ENCODE data around the gene PCDHGA12. TPM values are rescaled to one million over a fixed set of nuclear protein-coding genes. Genes with fewer than 3 reads are reported as not detected.
"Not testable (repeated sequence)": the region's sequence is repeated elsewhere in the genome, so short reads cannot be mapped to it uniquely, and the experiment has no call there.

The PCDHGA12 gene
- total RNA-seq, 3 donors from 2014 or later = 9.8 to 12.0 (median 11.1) TPM

- no peaks in the 10 kb centered on the region for H3K27me3 ChIP-seq
- H3K4me3 ChIP-seq = peak overlapping the region; percentile 29 to 59 (median 30)
- intact Hi-C loops (cut with DNase I; ENCODE audit: low total_unique reads) = no loop called here
- no peaks in the 10 kb centered on the region for H3K4me1 ChIP-seq
- H3K27ac ChIP-seq = no peak overlapping the region
- H3K36me3 ChIP-seq = no peaks in the 10 kb centered on the region
- peaks cover 73 to 99% of the 10 kb centered on the region in 2 donors for H3K9me3 ChIP-seq
- DNase-seq (ENCODE audit: low spot score in 2 of 2) = no peak
- TF ChIP-seq POLR2AphosphoS5 (IDR thresholded peaks at IDR 0.05) (no peak), POLR2A (IDR thresholded peaks at IDR 0.05) (no peak)
- TF ChIP-seq, protein P1, sequence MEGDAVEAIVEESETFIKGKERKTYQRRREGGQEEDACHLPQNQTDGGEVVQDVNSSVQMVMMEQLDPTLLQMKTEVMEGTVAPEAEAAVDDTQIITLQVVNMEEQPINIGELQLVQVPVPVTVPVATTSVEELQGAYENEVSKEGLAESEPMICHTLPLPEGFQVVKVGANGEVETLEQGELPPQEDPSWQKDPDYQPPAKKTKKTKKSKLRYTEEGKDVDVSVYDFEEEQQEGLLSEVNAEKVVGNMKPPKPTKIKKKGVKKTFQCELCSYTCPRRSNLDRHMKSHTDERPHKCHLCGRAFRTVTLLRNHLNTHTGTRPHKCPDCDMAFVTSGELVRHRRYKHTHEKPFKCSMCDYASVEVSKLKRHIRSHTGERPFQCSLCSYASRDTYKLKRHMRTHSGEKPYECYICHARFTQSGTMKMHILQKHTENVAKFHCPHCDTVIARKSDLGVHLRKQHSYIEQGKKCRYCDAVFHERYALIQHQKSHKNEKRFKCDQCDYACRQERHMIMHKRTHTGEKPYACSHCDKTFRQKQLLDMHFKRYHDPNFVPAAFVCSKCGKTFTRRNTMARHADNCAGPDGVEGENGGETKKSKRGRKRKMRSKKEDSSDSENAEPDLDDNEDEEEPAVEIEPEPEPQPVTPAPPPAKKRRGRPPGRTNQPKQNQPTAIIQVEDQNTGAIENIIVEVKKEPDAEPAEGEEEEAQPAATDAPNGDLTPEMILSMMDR (IDR thresholded peaks at IDR 0.05) = no peak
These were observed 16.7 kb upstream of the PCDHGA12 start for GRCh38 chr5:141413540-141414069.

- H3K4me1 ChIP-seq; H3K36me3 ChIP-seq; DNase-seq (ENCODE audit: low spot score in 2 of 2); H3K27ac ChIP-seq; intact Hi-C loops (cut with DNase I; ENCODE audit: low total_unique reads); H3K27me3 ChIP-seq: not testable (repeated sequence)
- Histone ChIP-seq H3K9me3 (peaks cover 73 to 99% of the 10 kb centered on the region in 2 donors), H3K4me3 (peak overlapping the region in 1 of 3 donors; percentile 31)
These were observed 15.6 kb upstream of the PCDHGA12 start for GRCh38 chr5:141414548-141415274.

- Histone ChIP-seq H3K4me3 (peak overlapping the region in 1 of 3 donors; percentile 12), H3K9me3 (peaks cover 72 to 99% of the 10 kb centered on the region in 2 donors)
- H3K36me3 ChIP-seq; H3K4me1 ChIP-seq; intact Hi-C loops (cut with DNase I; ENCODE audit: low total_unique reads); DNase-seq (ENCODE audit: low spot score in 2 of 2); H3K27ac ChIP-seq; H3K27me3 ChIP-seq: not testable (repeated sequence)
These were observed 15.1 kb upstream of the PCDHGA12 start for GRCh38 chr5:141415275-141415618.

DNA sequence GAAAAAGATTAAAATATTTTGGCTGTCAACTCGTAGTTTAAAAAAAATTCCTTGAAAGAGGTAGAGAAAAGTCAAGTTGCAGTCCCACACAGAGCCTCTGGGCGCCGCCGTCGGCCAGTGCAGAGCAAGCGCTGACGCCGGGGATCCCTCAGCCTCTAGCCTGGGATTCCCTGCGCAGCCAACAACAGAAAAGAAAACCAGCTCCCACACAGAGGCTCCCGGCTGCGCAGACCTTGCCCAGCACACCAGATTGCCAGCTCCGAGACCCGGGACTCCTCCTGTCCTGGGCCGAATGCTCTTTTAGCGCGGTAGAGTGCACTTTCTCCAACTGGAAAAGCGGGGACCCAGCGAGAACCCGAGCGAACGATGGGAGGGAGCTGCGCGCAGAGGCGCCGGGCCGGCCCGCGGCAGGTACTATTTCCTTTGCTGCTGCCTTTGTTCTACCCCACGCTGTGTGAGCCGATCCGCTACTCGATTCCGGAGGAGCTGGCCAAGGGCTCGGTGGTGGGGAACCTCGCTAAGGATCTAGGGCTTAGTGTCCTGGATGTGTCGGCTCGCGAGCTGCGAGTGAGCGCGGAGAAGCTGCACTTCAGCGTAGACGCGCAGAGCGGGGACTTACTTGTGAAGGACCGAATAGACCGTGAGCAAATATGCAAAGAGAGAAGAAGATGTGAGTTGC lies 12.7 kb upstream of the PCDHGA12 start, which contains the start of gene PCDHGB7:
Gene PCDHGB7 (plus strand): TSS at position 184 of the 679 bp plus-strand sequence. CDS start 183 bp downstream, at position 367.
- DNase-seq (ENCODE audit: low spot score in 2 of 2) = peak in 1 of 2 donors; percentile 48
- Histone ChIP-seq H3K9me3 (peaks cover 78 to 99% of the 10 kb centered on the region in 2 donors), H3K27ac (peak within 1 kb of the TSS in 1 of 2 donors; percentile 57), H3K4me3 (peak within 1 kb of the TSS; percentile 39 to 63 (median 40))
- H3K27me3 ChIP-seq, H3K4me1 ChIP-seq, H3K36me3 ChIP-seq: not testable (repeated sequence)
- TF ChIP-seq, protein P1 (IDR thresholded peaks at IDR 0.05) = peak; percentile 37 to 64 (median 37)
- intact Hi-C loops (cut with DNase I; ENCODE audit: low total_unique reads) = loop anchor here (1.0 kb wide), 1 partner anchor 8 kb away; no protein-coding TSS in a partner anchor

GRCh38 chr5:141419074-141419880 lies 11.0 kb upstream of the PCDHGA12 start:
- H3K4me1 ChIP-seq = no peaks in the 10 kb centered on the region
- H3K4me3 ChIP-seq = peak overlapping the region in 1 of 3 donors; percentile 40
- no peak for TF ChIP-seq POLR2AphosphoS5 (IDR thresholded peaks at IDR 0.05)
- TF ChIP-seq POLR2A (IDR thresholded peaks at IDR 0.05) = no peak
- TF ChIP-seq, protein P1 (IDR thresholded peaks at IDR 0.05) = no peak
- H3K9me3 ChIP-seq = peaks cover 77 to 99% of the 10 kb centered on the region in 2 donors
- H3K27ac ChIP-seq = no peak overlapping the region
- intact Hi-C loops (cut with DNase I; ENCODE audit: low total_unique reads) = no loop called here
- H3K27me3 ChIP-seq = no peaks in the 10 kb centered on the region
- H3K36me3 ChIP-seq = no peaks in the 10 kb centered on the region
- no peak for DNase-seq (ENCODE audit: low spot score in 2 of 2)
